GM21381 (cell line): ENCODE results near the gene BUB3.

Experiments used
- ATAC-seq: cut with Tn5 transposase; IDR thresholded peaks from one replicate; pipeline ENCODE4 v1.9.1; 2021; ENCODE audit warnings: mild to moderate bottlenecking, moderate library complexity; ENCODE audit not compliant: unreplicated experiment

Gene BUB3

GRCh38 chr10:123154092-123154710 lies at the start of gene BUB3:
Gene BUB3, plus strand, starts transcription at chr10:123154402. Its CDS starts 516 bp downstream, at chr10:123154918.
- peak; percentile 89 for ATAC-seq

GRCh38 chr10:123109466-123109865 lies 44.7 kb upstream of the BUB3 start:
- no peak for ATAC-seq

- no peak for ATAC-seq
Observed at GRCh38 chr10:123117644-123118417, 36.4 kb upstream of the BUB3 start.

- no peak for ATAC-seq
Observed at GRCh38 chr10:123119081-123119480, 35.1 kb upstream of the BUB3 start.

- no peak for ATAC-seq
Observed at GRCh38 chr10:123126246-123126645, 28.0 kb upstream of the BUB3 start.

- no peak for ATAC-seq
Observed at GRCh38 chr10:123129618-123130271, 24.5 kb upstream of the BUB3 start.

GRCh38 chr10:123132576-123133477 lies 21.4 kb upstream of the BUB3 start:
- ATAC-seq = no peak

GRCh38 chr10:123133541-123134342 lies 20.5 kb upstream of the BUB3 start:
- ATAC-seq = no peak

GRCh38 chr10:123134343-123134914 lies 19.8 kb upstream of the BUB3 start:
- ATAC-seq = no peak

- no peak for ATAC-seq
Observed at GRCh38 chr10:123134915-123135414, 19.2 kb upstream of the BUB3 start.

GRCh38 chr10:123135415-123136141 lies 18.6 kb upstream of the BUB3 start, which contains the start of gene HMX3:
Gene HMX3, plus strand, starts transcription at chr10:123135970. Its CDS starts 81 bp downstream, at chr10:123136051.
- no peak for ATAC-seq

GRCh38 chr10:123136221-123136805 lies 17.9 kb upstream of the BUB3 start:
- ATAC-seq = no peak

GRCh38 chr10:123136806-123137642 lies 17.2 kb upstream of the BUB3 start:
- ATAC-seq = no peak

- ATAC-seq = no peak
Observed at GRCh38 chr10:123139165-123139520, 15.1 kb upstream of the BUB3 start.

GRCh38 chr10:123139521-123140163 lies 14.6 kb upstream of the BUB3 start:
- no peak for ATAC-seq

- no peak for ATAC-seq
Observed at GRCh38 chr10:123140164-123140982, 13.8 kb upstream of the BUB3 start.
